Kidney (tissue), 14 donors: ENCODE results near the gene DEPDC4. TPM values are rescaled to one million over a fixed set of nuclear protein-coding genes. Genes with fewer than 3 reads are reported as not detected.
"Not testable (repeated sequence)": the region's sequence is repeated elsewhere in the genome, so short reads cannot be mapped to it uniquely, and the experiment has no call there.

Source experiments
- DNase-seq, 5 donors: peaks; one replicate each; pipeline ENCODE4 v3.0.0-alpha.2; 2013 to 2020
- FAIRE-seq: peaks from 2 replicates; lab custom pipeline; 2012; peaks lifted over from hg19 to GRCh38; lab: Jason Lieb, UNC
- H3K27ac ChIP-seq, 2 donors: one replicate each; pipeline ENCODE4 v1.7.0; 2013; ENCODE audit warnings: low read depth in 2 of 2, low read length in 2 of 2, inconsistent platforms in 1 of 2
- H3K27me3 ChIP-seq: one replicate; pipeline ENCODE4 v1.7.1; 2013; ENCODE audit warnings: low read length, inconsistent platforms; ENCODE audit not compliant: control insufficient read depth, insufficient read depth
- H3K36me3 ChIP-seq, 3 donors: one replicate each; pipeline versions ENCODE4 v1.7.0 to v1.7.1; 2013; ENCODE audit warnings: low read length in 3 of 3, control low read depth in 1 of 3, inconsistent platforms in 1 of 3; ENCODE audit not compliant: insufficient read depth in 3 of 3, control insufficient read depth in 2 of 3
- H3K4me1 ChIP-seq, 3 donors: one replicate each; pipeline versions ENCODE4 v1.7.0 to v1.7.1; 2013; ENCODE audit warnings: low read length in 3 of 3, inconsistent platforms in 1 of 3, low read depth in 1 of 3; ENCODE audit not compliant: control insufficient read depth in 2 of 3, insufficient read depth in 2 of 3
- H3K4me3 ChIP-seq, 3 donors: one replicate each; pipeline versions ENCODE4 v1.7.0 to v1.8.1; 2013; ENCODE audit warnings: low read length in 3 of 3, control low read depth in 1 of 3, inconsistent platforms in 1 of 3
- H3K9ac ChIP-seq, 3 donors: one replicate each; pipeline versions ENCODE4 v1.7.0 to v1.7.1; 2013; ENCODE audit warnings: low read length in 3 of 3, control low read depth in 1 of 3, inconsistent platforms in 1 of 3
- H3K9me3 ChIP-seq, 3 donors: one replicate each; pipeline versions ENCODE4 v1.7.0 to v1.7.1; 2013; ENCODE audit warnings: low read length in 3 of 3, control low read depth in 1 of 3, inconsistent platforms in 1 of 3; ENCODE audit not compliant: control insufficient read depth in 2 of 3, insufficient read depth in 1 of 3
- intact Hi-C: fragments of 100-400 bp; cut with DNase I; formaldehyde crosslinking; loops from one replicate; pipeline ENCODE4 v1.11.1; 2022
- polyA plus RNA-seq: library from polyadenylated mRNA; stranded (reverse); fragments of 350-450 nt; fragmentation: Illumina TruSeq; extraction: RNeasy Lipid Tissue Mini Kit (QIAGEN cat#74804); gene quantifications from one replicate; pipeline ENCODE4 v1.2.3, GENCODE V29; 2014; ENCODE audit warnings: low read depth, low replicate concordance; ENCODE audit not compliant: insufficient read depth
- total RNA-seq: library from RNA; stranded (reverse); fragmentation: NEBNext Ultra II Directional; extraction: Animal tissue kit (Norgen Biotek cat#: 25700); gene quantifications from one replicate; pipeline ENCODE4 v1.2.1, GENCODE V29; 2021
- TF ChIP-seq, protein P1 (sequence below): IDR thresholded peaks from 3 replicates; pipeline ENCODE4 v1.5.1; 2012; ENCODE audit warnings: mild to moderate bottlenecking, moderate library complexity, borderline replicate concordance; ENCODE audit not compliant: insufficient read depth; ENCODE audit errors: extremely low read depth
- donor health status: control.
- donor health status: control.
- donor health status: control.
- donor health status: control.
- donor health status: control.
- donor health status: DM: yes; HTN: yes; CAD: no.
- donor health status: Normal renal cell carcinoma (clear cell type).

Gene DEPDC4
- total and polyA plus RNA-seq, 2 donors from 2014 or later = 1.1 to 1.4 TPM

DNA sequence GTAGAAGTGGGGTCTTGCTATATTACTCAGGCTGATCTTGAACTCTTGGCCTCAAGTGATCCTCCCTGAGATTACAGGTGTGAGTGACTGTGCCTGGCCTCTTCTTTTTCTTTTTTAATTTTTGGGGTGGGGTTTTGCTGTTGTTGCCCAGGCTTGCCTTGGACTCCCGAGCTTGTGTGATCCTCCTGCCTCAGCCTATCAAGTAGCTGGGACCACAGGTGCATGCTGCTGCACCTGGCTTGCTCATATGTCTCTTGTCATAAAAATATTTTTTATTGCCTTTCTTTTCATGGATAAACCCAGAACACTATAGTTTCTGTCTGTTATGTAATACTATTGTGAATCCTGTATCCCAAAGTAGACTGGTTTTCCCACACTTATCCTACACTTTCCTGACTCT is 26.1 kb upstream of the DEPDC4 start:
- no peak overlapping the region for H3K4me3 ChIP-seq
- no peak overlapping the region for H3K9ac ChIP-seq
- H3K27me3 ChIP-seq = no peaks in the 10 kb centered on the region
- H3K4me1 ChIP-seq = no peaks in the 10 kb centered on the region
- DNase-seq (no peak), FAIRE-seq (no peak)
- intact Hi-C loops = no loop called here
- peaks cover 0 to 2% (median 0%) of the 10 kb centered on the region in 3 donors for H3K36me3 ChIP-seq
- no peaks in the 10 kb centered on the region for H3K9me3 ChIP-seq
- TF ChIP-seq, protein P1, sequence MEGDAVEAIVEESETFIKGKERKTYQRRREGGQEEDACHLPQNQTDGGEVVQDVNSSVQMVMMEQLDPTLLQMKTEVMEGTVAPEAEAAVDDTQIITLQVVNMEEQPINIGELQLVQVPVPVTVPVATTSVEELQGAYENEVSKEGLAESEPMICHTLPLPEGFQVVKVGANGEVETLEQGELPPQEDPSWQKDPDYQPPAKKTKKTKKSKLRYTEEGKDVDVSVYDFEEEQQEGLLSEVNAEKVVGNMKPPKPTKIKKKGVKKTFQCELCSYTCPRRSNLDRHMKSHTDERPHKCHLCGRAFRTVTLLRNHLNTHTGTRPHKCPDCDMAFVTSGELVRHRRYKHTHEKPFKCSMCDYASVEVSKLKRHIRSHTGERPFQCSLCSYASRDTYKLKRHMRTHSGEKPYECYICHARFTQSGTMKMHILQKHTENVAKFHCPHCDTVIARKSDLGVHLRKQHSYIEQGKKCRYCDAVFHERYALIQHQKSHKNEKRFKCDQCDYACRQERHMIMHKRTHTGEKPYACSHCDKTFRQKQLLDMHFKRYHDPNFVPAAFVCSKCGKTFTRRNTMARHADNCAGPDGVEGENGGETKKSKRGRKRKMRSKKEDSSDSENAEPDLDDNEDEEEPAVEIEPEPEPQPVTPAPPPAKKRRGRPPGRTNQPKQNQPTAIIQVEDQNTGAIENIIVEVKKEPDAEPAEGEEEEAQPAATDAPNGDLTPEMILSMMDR = no peak
- no peak overlapping the region for H3K27ac ChIP-seq

DNA sequence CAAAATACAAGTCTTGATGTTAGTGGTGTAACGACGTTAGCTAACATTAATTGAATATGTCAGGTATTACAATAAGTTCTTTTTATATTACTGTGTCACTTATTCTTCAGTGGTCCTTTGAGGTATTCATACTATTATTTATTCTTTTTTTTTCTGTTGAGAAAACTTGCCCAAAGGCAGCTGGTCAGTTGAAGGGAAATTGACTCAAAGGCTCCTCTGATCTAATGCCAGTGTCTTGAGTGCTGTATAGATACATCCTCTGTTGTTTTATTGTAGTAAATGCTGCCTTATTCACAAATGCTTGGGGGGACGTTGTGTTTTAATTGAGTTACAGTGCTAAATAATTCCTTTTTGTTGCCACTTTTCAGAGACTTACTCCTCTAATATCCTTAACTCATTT is 23.1 kb upstream of the DEPDC4 start:
- TF ChIP-seq, protein P1 = no peak
- DNase-seq = no peak
- Histone ChIP-seq H3K9me3 (no peaks in the 10 kb centered on the region), H3K36me3 (peaks cover 0 to 2% (median 0%) of the 10 kb centered on the region in 3 donors), H3K9ac (no peak overlapping the region), H3K4me3 (no peak overlapping the region), H3K27me3 (no peaks in the 10 kb centered on the region), H3K4me1 (no peaks in the 10 kb centered on the region), H3K27ac (no peak overlapping the region)
- intact Hi-C loops = no loop called here
- no peak for FAIRE-seq

DNA sequence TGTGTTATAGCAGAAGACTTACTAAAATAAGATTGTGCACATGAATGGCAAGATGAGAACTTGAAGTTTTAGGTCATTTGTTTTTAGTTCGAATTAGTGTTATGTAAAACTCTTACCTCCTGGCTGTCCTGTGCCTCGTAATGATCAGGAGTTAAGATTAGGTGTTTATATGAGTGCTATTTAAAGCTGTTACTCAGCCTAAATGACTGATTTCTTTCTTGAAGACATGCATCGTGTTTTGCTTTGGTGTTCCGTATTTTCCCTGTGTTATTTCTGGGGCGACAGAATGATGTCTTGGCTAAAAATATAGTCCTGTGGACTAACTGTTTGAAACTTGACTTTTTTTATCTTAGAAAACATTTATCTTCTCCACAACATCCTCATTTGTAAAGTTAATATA is 22.2 kb upstream of the DEPDC4 start:
- no peaks in the 10 kb centered on the region for H3K4me1 ChIP-seq
- H3K9me3 ChIP-seq = no peaks in the 10 kb centered on the region
- H3K27me3 ChIP-seq = no peaks in the 10 kb centered on the region
- intact Hi-C loops = no loop called here
- DNase-seq (no peak), FAIRE-seq (no peak)
- no peak overlapping the region for H3K9ac ChIP-seq
- peaks cover 0 to 2% (median 0%) of the 10 kb centered on the region in 3 donors for H3K36me3 ChIP-seq
- no peak overlapping the region for H3K27ac ChIP-seq
- TF ChIP-seq, protein P1 = no peak
- H3K4me3 ChIP-seq = no peak overlapping the region

DNA sequence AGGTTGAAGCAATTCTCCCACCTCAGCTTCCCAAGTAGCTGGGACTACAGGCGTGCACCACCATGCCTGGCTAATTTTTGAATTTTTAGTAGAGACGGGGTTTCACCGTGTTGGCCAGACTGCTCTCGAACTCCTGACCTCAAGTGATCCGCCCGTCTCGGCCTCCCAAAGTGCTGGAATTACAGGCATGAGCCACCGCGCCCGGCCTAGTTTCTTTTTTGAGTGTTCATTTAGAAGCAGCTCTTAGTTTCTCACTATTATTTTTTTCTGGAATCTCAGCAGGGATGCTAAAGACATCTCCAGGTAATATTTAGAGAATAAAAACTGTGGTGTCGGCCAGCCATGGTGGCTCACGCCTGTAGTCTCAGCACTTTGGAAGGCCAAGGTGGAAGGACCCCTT is 17.7 kb upstream of the DEPDC4 start:
- H3K27me3 ChIP-seq, H3K27ac ChIP-seq, H3K36me3 ChIP-seq, FAIRE-seq, H3K9me3 ChIP-seq, DNase-seq, intact Hi-C loops, H3K4me1 ChIP-seq, H3K9ac ChIP-seq, H3K4me3 ChIP-seq: not testable (repeated sequence)
